Tibial nerve (tissue), 4 donors: Measurements from ENCODE around the gene INO80. TPM values are rescaled to one million over a fixed set of nuclear protein-coding genes. Genes with fewer than 3 reads are reported as not detected.
"Not testable (repeated sequence)": the region's sequence is repeated elsewhere in the genome, so short reads cannot be mapped to it uniquely, and the experiment has no call there.

Experiments
- DNase-seq, 2 donors: peaks; one replicate each; pipeline ENCODE4 v3.0.0-alpha.2; 2019; ENCODE audit warnings: low spot score in 2 of 2
- H3K27ac ChIP-seq, 4 donors: fragments of 200-600 bp; sonication (generic) in 3 of 4; one replicate each; pipeline ENCODE4 v1.5.1; 2017 to 2019; ENCODE audit warnings: mild to moderate bottlenecking in 1 of 4
- H3K27me3 ChIP-seq, 2 donors: fragments of 200-600 bp; sonication (generic) in 1 of 2; one replicate each; pipeline versions ENCODE4 v1.5.1 to v1.6.0; 2017 to 2019
- H3K36me3 ChIP-seq, 3 donors: fragments of 200-600 bp; sonication (generic); one replicate each; pipeline ENCODE4 v1.5.1; 2018 to 2019
- H3K4me1 ChIP-seq, 4 donors: fragments of 200-600 bp; sonication (generic) in 3 of 4; one replicate each; pipeline ENCODE4 v1.5.1; 2017 to 2019
- H3K4me3 ChIP-seq, 4 donors: fragments of 200-600 bp; sonication (generic) in 3 of 4; one replicate each; pipeline ENCODE4 v1.5.1; 2017 to 2019; ENCODE audit warnings: mild to moderate bottlenecking in 1 of 4, moderate library complexity in 1 of 4
- H3K9me3 ChIP-seq, 4 donors: fragments of 200-600 bp; sonication (generic) in 3 of 4; one replicate each; pipeline ENCODE4 v1.5.1; 2017 to 2019
- CTCF ChIP-seq, 5 experiments: fragments of 200-600 bp in 3 of 5; fragments of 450-650 bp in 2 of 5; sonication (generic) in 3 of 5; IDR thresholded peaks; one replicate each; pipeline ENCODE4 v1.5.1; 2016 to 2019; ENCODE audit warnings: antibody characterized with exemption in 5 of 5, mild to moderate bottlenecking in 3 of 5, moderate library complexity in 2 of 5
- EP300 ChIP-seq, 2 donors: sonication (generic); formaldehyde crosslinking; IDR thresholded peaks; one replicate each; pipeline ENCODE4 v1.6.1; 2017; ENCODE audit warnings: antibody characterized with exemption in 2 of 2, mild to moderate bottlenecking in 1 of 2
- POLR2A ChIP-seq, 2 donors: fragments of 450-650 bp; IDR thresholded peaks; one replicate each; pipeline ENCODE4 v1.6.1; 2017; ENCODE audit warnings: antibody characterized with exemption in 2 of 2, mild to moderate bottlenecking in 2 of 2, moderate library complexity in 2 of 2
- WGBS, 2 donors: methylation state at CpG; one replicate each; pipeline ENCODE4 v1.1.5; 2018; 5-methylcytosine and 5-hydroxymethylcytosine counted together
- total RNA-seq, 4 donors: library from RNA; depleted of rRNA; stranded (reverse); fragments of >200 nt; gene quantifications; one replicate each; pipeline ENCODE4 v1.1.0, GENCODE V29; 2016

INO80 gene
- total RNA-seq, 4 donors from 2014 or later = 21.6 to 40.8 (median 33.2) TPM

GRCh38 chr15:40964634-40965033, 151.4 kb downstream of the INO80 start:
- H3K4me3 ChIP-seq = no peak overlapping the region
- H3K9me3 ChIP-seq = no peaks in the 10 kb centered on the region
- H3K27ac ChIP-seq = no peak overlapping the region
- H3K27me3 ChIP-seq = no peaks in the 10 kb centered on the region
- peaks cover 0 to 7% (median 0%) of the 10 kb centered on the region in 4 donors for H3K4me1 ChIP-seq
- DNase-seq = no peak
- H3K36me3 ChIP-seq = no peaks in the 10 kb centered on the region
- WGBS, 2 donors = 78 to 81% methylated on average over 13 of the region's 13 CpGs
- TF ChIP-seq POLR2A (IDR thresholded peaks at IDR 0.05) = no peak
- no peak for TF ChIP-seq EP300 (IDR thresholded peaks at IDR 0.05)
- no peak for TF ChIP-seq CTCF (IDR thresholded peaks at IDR 0.05)

- TF ChIP-seq EP300 (IDR thresholded peaks at IDR 0.05) (no peak), POLR2A (IDR thresholded peaks at IDR 0.05) (no peak)
- peaks cover 0 to 7% (median 0%) of the 10 kb centered on the region in 4 donors for H3K4me1 ChIP-seq
- no peak overlapping the region for H3K27ac ChIP-seq
- H3K4me3 ChIP-seq = no peak overlapping the region
- no peak for DNase-seq
- H3K9me3 ChIP-seq = no peaks in the 10 kb centered on the region
- WGBS, 2 donors = 80 to 85% methylated on average over 6 to 8 of the region's 8 CpGs
- H3K36me3 ChIP-seq = no peaks in the 10 kb centered on the region
- no peaks in the 10 kb centered on the region for H3K27me3 ChIP-seq
These were observed 152.1 kb downstream of the INO80 start for GRCh38 chr15:40964006-40964405.

GRCh38 chr15:40963201-40963600, 152.9 kb downstream of the INO80 start:
- no peak for TF ChIP-seq EP300 (IDR thresholded peaks at IDR 0.05)
- TF ChIP-seq POLR2A (IDR thresholded peaks at IDR 0.05) = no peak
- TF ChIP-seq CTCF (IDR thresholded peaks at IDR 0.05) = no peak
- H3K9me3 ChIP-seq = no peaks in the 10 kb centered on the region
- H3K4me3 ChIP-seq = no peak overlapping the region
- H3K4me1 ChIP-seq = peaks cover 0 to 7% (median 0%) of the 10 kb centered on the region in 4 donors
- no peak for DNase-seq
- H3K27ac ChIP-seq = no peak overlapping the region
- no peaks in the 10 kb centered on the region for H3K36me3 ChIP-seq
- WGBS, 2 donors = 86 to 90% methylated on average over 12 of the region's 12 CpGs
- no peaks in the 10 kb centered on the region for H3K27me3 ChIP-seq

GRCh38 chr15:40962317-40962716, 153.8 kb downstream of the INO80 start:
- not testable (repeated sequence) for H3K9me3 ChIP-seq, H3K36me3 ChIP-seq, H3K4me3 ChIP-seq, H3K4me1 ChIP-seq, DNase-seq, H3K27ac ChIP-seq, H3K27me3 ChIP-seq
- WGBS, 2 donors = 94 to 96% methylated on average over 14 of the region's 14 CpGs

GRCh38 chr15:40961740-40962139, 154.3 kb downstream of the INO80 start:
- not testable (repeated sequence) for H3K27me3 ChIP-seq, H3K27ac ChIP-seq, DNase-seq, H3K9me3 ChIP-seq, H3K4me3 ChIP-seq, H3K4me1 ChIP-seq, H3K36me3 ChIP-seq
- 92 to 96% methylated on average over 21 to 23 of the region's 25 CpGs for WGBS, 2 donors

GRCh38 chr15:40960925-40961324, 155.2 kb downstream of the INO80 start:
- Histone ChIP-seq H3K4me1 (peaks cover 0 to under 1% (median 0%) of the 10 kb centered on the region in 4 donors), H3K4me3 (no peak overlapping the region), H3K9me3 (no peaks in the 10 kb centered on the region), H3K27me3 (no peaks in the 10 kb centered on the region), H3K27ac (no peak overlapping the region), H3K36me3 (no peaks in the 10 kb centered on the region)
- DNase-seq = no peak
- WGBS, 2 donors = 71 to 94% methylated on average over 6 to 11 of the region's 11 CpGs
- TF ChIP-seq EP300 (IDR thresholded peaks at IDR 0.05) (no peak), POLR2A (IDR thresholded peaks at IDR 0.05) (no peak)

- WGBS, 2 donors = 86 to 87% methylated on average over 16 of the region's 16 CpGs
- Histone ChIP-seq H3K36me3 (no peaks in the 10 kb centered on the region), H3K9me3 (no peaks in the 10 kb centered on the region), H3K4me3 (no peak overlapping the region), H3K27ac (no peak overlapping the region), H3K27me3 (no peaks in the 10 kb centered on the region), H3K4me1 (no peaks in the 10 kb centered on the region)
- no peak for TF ChIP-seq CTCF (IDR thresholded peaks at IDR 0.05)
- no peak for TF ChIP-seq EP300 (IDR thresholded peaks at IDR 0.05)
- no peak for TF ChIP-seq POLR2A (IDR thresholded peaks at IDR 0.05)
- no peak for DNase-seq
These were observed 155.8 kb downstream of the INO80 start for GRCh38 chr15:40960151-40960885.
